ENCODE data around the gene ACAP1. TPM values are rescaled to one million over a fixed set of nuclear protein-coding genes. Genes with fewer than 3 reads are reported as not detected.

The ACAP1 gene
- total RNA-seq, 1 experiment from 2014 or later, result 1.6 TPM

- H3K27ac Mint-ChIP-seq (ENCODE audit: unreplicated experiment), result no peak overlapping the region
- POLR2A ChIA-PET, result no interaction called here
- Histone ChIP-seq H3K27me3 (replicated peaks; ENCODE audit: control insufficient read depth, insufficient read depth, low read length) (no peaks in the 10 kb centered on the region), H3K9me3 (no peaks in the 10 kb centered on the region), H3K4me1 (0 out of 2 replicates have a peak, but pooled peaks cover 10% of the 10 kb centered on the region), H3K36me3 (ENCODE audit: control insufficient read depth, insufficient read depth, low read length) (no peaks in the 10 kb centered on the region; the same call in 1 of the 2 replicates), H3K4me3 (ENCODE audit: low read depth, low read length) (no peak overlapping the region)
- no peaks in the 10 kb centered on the region for H3K36me3 Mint-ChIP-seq (ENCODE audit: insufficient read depth, unreplicated experiment)
- BruUV-seq (replicated peaks), result no TSS peak
- no peaks in the 10 kb centered on the region for H3K27me3 Mint-ChIP-seq (ENCODE audit: insufficient read depth, unreplicated experiment)
- H3K4me3 Mint-ChIP-seq (ENCODE audit: unreplicated experiment), result peak overlapping the region; percentile 73
- no peak for TF ChIP-seq CTCF (IDR thresholded peaks at IDR 0.05; ENCODE audit: insufficient read depth in 1 of 2, low read depth in 1 of 2, low read length in 1 of 2, severe bottlenecking in 1 of 2, unreplicated experiment in 1 of 2)
- peaks cover 6% of the 10 kb centered on the region for H3K4me1 Mint-ChIP-seq (ENCODE audit: low read depth, unreplicated experiment)
- CTCF ChIA-PET, result interaction anchor here (1.4 kb wide), 1 partner anchor 12 kb away, joined by 6 read pairs; the partner anchor contains the start of gene SLC2A4
- no peak for DNase-seq
- no peaks in the 10 kb centered on the region for H3K9me3 Mint-ChIP-seq (ENCODE audit: unreplicated experiment)
- intact Hi-C loops (cut with micrococcal nuclease; ENCODE audit: unreplicated experiment), result no loop called here
Observed at GRCh38 chr17:7292729-7293128, 43.6 kb upstream of the ACAP1 start.

- Histone ChIP-seq H3K9me3 (no peaks in the 10 kb centered on the region), H3K27me3 (replicated peaks; ENCODE audit: control insufficient read depth, insufficient read depth, low read length) (no peaks in the 10 kb centered on the region), H3K36me3 (ENCODE audit: control insufficient read depth, insufficient read depth, low read length) (no peaks in the 10 kb centered on the region; the same call in 1 of the 2 replicates), H3K4me3 (ENCODE audit: low read depth, low read length) (no peak overlapping the region), H3K4me1 (0 out of 2 replicates have a peak, but pooled peaks cover 10% of the 10 kb centered on the region)
- no peak for TF ChIP-seq CTCF (IDR thresholded peaks at IDR 0.05; ENCODE audit: insufficient read depth in 1 of 2, low read depth in 1 of 2, low read length in 1 of 2, severe bottlenecking in 1 of 2, unreplicated experiment in 1 of 2)
- intact Hi-C loops (cut with micrococcal nuclease; ENCODE audit: unreplicated experiment), result no loop called here
- H3K9me3 Mint-ChIP-seq (ENCODE audit: unreplicated experiment), result no peaks in the 10 kb centered on the region
- ChIA-PET POLR2A (interaction anchor here (1.0 kb wide), 1 partner anchor 12 kb away, joined by 4 read pairs; the partner anchor contains the start of gene SLC2A4), CTCF (interaction anchor here (1.0 kb wide), 1 partner anchor 12 kb away, joined by 6 read pairs; the partner anchor contains the start of gene SLC2A4)
- no peaks in the 10 kb centered on the region for H3K27me3 Mint-ChIP-seq (ENCODE audit: insufficient read depth, unreplicated experiment)
- no peak for DNase-seq
- H3K36me3 Mint-ChIP-seq (ENCODE audit: insufficient read depth, unreplicated experiment), result no peaks in the 10 kb centered on the region
- no peak overlapping the region for H3K27ac Mint-ChIP-seq (ENCODE audit: unreplicated experiment)
- peaks cover 6% of the 10 kb centered on the region for H3K4me1 Mint-ChIP-seq (ENCODE audit: low read depth, unreplicated experiment)
- peak overlapping the region; percentile 73 for H3K4me3 Mint-ChIP-seq (ENCODE audit: unreplicated experiment)
- BruUV-seq (replicated peaks), result no TSS peak
Observed at GRCh38 chr17:7293159-7293558, 43.2 kb upstream of the ACAP1 start.

- TF ChIP-seq CTCF (IDR thresholded peaks at IDR 0.05; ENCODE audit: insufficient read depth in 1 of 2, low read depth in 1 of 2, low read length in 1 of 2, severe bottlenecking in 1 of 2, unreplicated experiment in 1 of 2), result no peak
- Mint-ChIP-seq H3K36me3 (ENCODE audit: insufficient read depth, unreplicated experiment) (no peaks in the 10 kb centered on the region), H3K9me3 (ENCODE audit: unreplicated experiment) (no peaks in the 10 kb centered on the region), H3K4me3 (ENCODE audit: unreplicated experiment) (peak overlapping the region; percentile 73), H3K27ac (ENCODE audit: unreplicated experiment) (peak overlapping the region; percentile 40), H3K4me1 (ENCODE audit: low read depth, unreplicated experiment) (peaks cover 6% of the 10 kb centered on the region), H3K27me3 (ENCODE audit: insufficient read depth, unreplicated experiment) (no peaks in the 10 kb centered on the region)
- intact Hi-C loops (cut with micrococcal nuclease; ENCODE audit: unreplicated experiment), result loop anchor here (1.0 kb wide), 1 partner anchor 13 kb away; the partner anchor contains the start of gene SLC2A4
- Histone ChIP-seq H3K4me3 (ENCODE audit: low read depth, low read length) (peak overlapping the region; percentile 49), H3K9me3 (no peaks in the 10 kb centered on the region), H3K4me1 (0 out of 2 replicates have a peak, but pooled peaks cover 10% of the 10 kb centered on the region), H3K27me3 (replicated peaks; ENCODE audit: control insufficient read depth, insufficient read depth, low read length) (no peaks in the 10 kb centered on the region), H3K36me3 (ENCODE audit: control insufficient read depth, insufficient read depth, low read length) (no peaks in the 10 kb centered on the region; the same call in 1 of the 2 replicates)
- BruUV-seq (replicated peaks), result no TSS peak
- peak; percentile 77 to 79 for DNase-seq
- CTCF ChIA-PET, result interaction anchor here (0.6 to 1.0 kb wide), 2 partner anchors 13 to 99 kb away, joined by 5 to 6 read pairs; partner anchors contain the start of gene SLC2A4
- POLR2A ChIA-PET, result interaction anchor here (1.0 kb wide), 1 partner anchor 13 kb away, joined by 4 read pairs; the partner anchor contains the start of gene SLC2A4
Observed at GRCh38 chr17:7293816-7294613, 42.3 kb upstream of the ACAP1 start.

All from Caco-2 (cell line).